Fibroblast of skin of left biceps (primary cell): Measurements from ENCODE around the gene HEYL.
"Not testable (repeated sequence)": the region's sequence is repeated elsewhere in the genome, so short reads cannot be mapped to it uniquely, and the experiment has no call there.

Experiments used
- DNase-seq, 2 experiments: peaks; one replicate each; pipeline ENCODE4 v3.0.0-alpha.2; 2013; ENCODE audit warnings: low read depth in 2 of 2

HEYL gene

DNA sequence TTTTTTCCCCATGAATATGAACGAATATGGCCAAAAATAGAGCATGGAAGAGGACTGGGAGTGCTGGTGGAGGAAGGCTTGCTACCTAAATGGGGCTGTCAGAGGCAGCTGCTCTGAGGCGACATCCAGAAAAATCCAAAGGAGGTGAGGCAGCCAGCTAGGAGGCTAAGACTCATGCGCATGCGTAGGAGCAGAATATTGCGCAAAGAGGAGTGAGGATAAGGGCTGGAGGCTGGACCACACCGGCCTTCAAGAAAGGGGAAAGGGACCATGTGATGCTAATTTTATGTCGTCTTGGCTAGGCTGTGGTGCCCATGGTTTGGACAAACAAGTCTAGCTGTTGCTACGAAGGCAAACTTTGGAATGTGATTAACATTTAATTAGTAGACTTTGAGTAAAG lies 30.5 kb downstream of the HEYL start:
- DNase-seq, result no peak

GRCh38 chr1:39603677-39604076 lies 35.8 kb downstream of the HEYL start:
- not testable (repeated sequence) for DNase-seq

DNA sequence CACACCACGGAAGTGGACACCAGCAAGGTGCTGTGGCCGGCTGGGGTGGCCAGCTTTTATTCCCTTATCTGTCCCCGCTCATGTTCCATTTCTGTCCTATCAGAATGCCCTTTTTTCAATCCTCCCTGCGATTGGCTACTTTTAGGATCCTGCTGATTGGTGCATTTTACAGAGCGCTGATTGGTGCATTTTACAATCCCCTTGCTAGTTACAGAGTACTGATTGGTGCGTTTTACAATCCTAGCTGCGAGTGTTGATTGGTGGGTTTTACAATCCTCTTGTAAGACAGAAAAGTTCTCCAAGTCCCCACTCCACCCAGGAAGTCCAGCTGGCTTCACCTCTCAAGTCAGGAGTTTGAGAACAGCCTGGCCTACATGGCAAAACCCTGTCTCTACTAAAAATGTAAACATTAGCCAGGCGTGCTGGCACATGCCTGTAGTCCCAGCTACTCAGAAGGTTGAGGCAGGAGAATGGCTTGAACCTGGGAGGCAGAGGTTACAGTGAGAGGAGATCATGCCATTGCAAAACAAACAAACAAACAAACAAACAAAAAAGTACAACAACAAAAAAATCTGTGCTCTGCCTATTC lies 37.7 kb downstream of the HEYL start:
- DNase-seq, result not testable (repeated sequence)

GRCh38 chr1:39596163-39596562 lies 43.3 kb downstream of the HEYL start:
- no peak for DNase-seq

DNA sequence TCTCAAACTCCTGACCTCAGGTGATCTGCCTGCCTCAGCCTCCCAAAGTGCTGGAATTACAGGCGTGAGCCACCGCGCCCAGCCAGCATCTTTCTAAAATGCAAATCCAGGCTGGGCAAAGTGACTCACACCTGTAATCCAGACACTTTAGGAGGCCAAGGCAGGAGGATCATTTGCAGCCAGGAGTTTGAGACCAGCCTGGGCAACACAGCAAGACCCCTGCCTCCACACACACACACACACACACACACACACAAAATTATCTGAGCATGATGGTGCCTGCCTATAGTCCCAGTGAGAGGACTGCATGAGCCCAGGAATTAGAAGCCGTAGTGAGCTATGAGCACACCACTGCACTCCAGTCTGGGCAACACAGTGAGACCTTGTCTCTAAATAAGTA lies 46.1 kb downstream of the HEYL start:
- no peak for DNase-seq

DNA sequence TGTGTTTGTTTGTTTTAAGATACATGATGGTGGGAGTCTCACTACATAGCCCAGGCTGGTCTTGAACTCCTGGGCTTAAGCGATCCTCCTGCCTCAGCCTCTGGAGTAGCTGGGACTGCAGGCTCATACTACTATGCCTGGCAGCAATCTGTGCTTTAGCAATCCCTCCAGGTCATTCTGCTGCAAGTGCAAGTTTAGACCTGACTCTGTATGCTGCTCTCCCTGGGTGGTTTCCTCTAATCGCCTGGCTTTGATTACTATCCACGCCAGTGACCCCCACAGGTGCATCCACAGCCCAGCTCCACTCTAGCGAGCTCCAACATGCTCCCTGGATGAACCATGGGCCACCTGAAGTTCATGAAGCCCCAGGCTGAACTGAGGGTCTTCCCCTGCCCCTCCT lies 47.4 kb downstream of the HEYL start:
- no peak for DNase-seq

DNA sequence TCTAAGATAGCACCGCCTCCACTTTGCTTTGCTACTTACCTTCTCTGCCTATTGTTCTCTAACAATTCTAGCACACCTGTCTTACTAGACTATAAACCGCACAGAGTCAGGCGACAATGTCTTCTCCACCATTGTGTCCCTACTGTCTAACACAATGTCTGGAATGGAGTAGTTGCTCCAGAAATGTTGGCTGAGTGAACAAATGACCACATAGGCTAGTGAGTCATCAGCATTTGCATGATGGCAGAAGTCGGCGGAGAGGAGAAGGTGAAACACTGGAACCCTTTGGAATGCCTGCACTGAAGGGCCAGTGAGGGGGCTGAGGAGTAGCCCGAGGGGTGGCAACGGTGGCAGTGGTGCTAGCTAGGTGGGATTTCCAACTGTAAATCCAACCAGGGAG lies 48.9 kb downstream of the HEYL start:
- DNase-seq, result no peak

GRCh38 chr1:39585933-39586332 lies 53.5 kb downstream of the HEYL start:
- no peak for DNase-seq

DNA sequence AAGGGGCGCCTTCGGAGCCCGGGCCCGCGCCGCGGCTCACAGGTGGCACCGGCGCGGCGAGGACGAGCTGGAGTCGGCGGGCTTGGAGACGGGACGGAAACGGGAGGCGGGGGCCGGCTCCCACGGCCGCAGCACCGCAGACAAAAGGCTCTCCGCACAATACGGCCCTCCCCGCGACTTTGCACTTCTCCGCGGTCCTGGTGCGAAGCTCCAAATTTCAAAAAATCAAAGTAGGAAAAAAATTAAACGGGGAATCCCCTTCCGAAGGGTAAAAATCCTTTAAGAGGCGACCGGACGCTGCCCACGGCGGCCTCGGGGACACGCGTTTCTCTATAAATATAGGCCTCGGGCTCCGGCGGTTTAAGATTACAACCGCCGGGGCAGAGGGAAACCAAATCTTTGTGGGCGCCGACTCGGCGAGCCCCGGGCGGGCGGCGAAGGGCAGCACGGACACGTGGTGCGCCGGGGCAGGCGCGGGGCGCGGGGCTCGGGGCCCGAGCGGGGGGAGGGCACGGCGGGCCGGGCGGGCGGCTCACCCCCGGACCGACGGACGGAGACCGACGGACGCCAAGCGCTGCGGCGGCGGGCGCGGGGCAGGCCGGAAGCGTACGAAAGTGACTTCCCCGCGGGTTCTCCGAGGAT lies 63.3 kb downstream of the HEYL start:
- no peak for DNase-seq

- DNase-seq, result no peak
Measured at GRCh38 chr1:39575191-39576015, 64.0 kb downstream of the HEYL start.

- no peak for DNase-seq
Measured at GRCh38 chr1:39574646-39575045, 64.8 kb downstream of the HEYL start.
